K562 (cell line): ENCODE measurements around the gene ADAM19. TPM values are rescaled to one million over a fixed set of nuclear protein-coding genes. Genes with fewer than 3 reads are reported as not detected.

Experiments
- ATAC-seq: fragments of 200-7000 bp; cut with Tn5 transposase; 3 replicates; pipeline ENCODE4 v1.9.1; 2020; ENCODE audit warnings: moderate library complexity
- BruUV-seq: library from RNA; stranded (reverse); fragments of 400-500 nt; replicated peaks from 2 replicates; lab custom pipeline; 2021; lab: Mats Ljungman, UMichigan
- CTCF ChIA-PET: fragments of 300-600 bp; formaldehyde crosslinking; extraction: SDS; loops from one replicate; lab custom pipeline; 2021; ENCODE audit warnings: low intra/inter-chr PET ratio; lab: Yijun Ruan, JAX
- POLR2A ChIA-PET: fragments of 300-600, 350-650 bp; sonication (Branson Sonifier 250); formaldehyde crosslinking; extraction: SDS; loops from one replicate; lab custom pipeline; 2021; ENCODE audit warnings: antibody characterized with exemption, inconsistent platforms; lab: Yijun Ruan, JAX
- DNase-seq, 4 experiments: peaks; one replicate each; pipeline versions ENCODE4 v3.0.0 to v3.0.0-alpha.2; 2011 to 2018; ENCODE audit warnings: low spot score in 3 of 4, mixed read lengths in 3 of 4; ENCODE audit errors: extremely low read depth in 1 of 4
- FAIRE-seq: peaks from 2 replicates; lab custom pipeline; 2011; peaks lifted over from hg19 to GRCh38; lab: Jason Lieb, UNC
- H2AFZ ChIP-seq: 2 replicates; pipeline ENCODE4 v1.6.0; 2011; ENCODE audit warnings: low read depth, low read length, control low read depth, inconsistent platforms
- H3K27ac ChIP-seq: fragments of 200-600 bp; 3 replicates; pipeline ENCODE4 v1.8.0; 2011; ENCODE audit warnings: low read depth, mild to moderate bottlenecking, control low read depth, inconsistent platforms, low read length, moderate library complexity, mixed read lengths; ENCODE audit errors: extremely low read depth
- H3K27me3 ChIP-seq, 2 experiments: fragments of 300-600 bp in 1 of 2; 2 replicates in 1 of 2; 3 replicates in 1 of 2; pipeline versions ENCODE4 v1.6.0 to v1.8.0; 2011; ENCODE audit warnings: inconsistent platforms in 2 of 2, low read length in 2 of 2, mild to moderate bottlenecking in 1 of 2, mixed read lengths in 1 of 2, moderate library complexity in 1 of 2; ENCODE audit not compliant: control insufficient read depth in 2 of 2, insufficient read depth in 2 of 2
- H3K36me3 ChIP-seq: fragments of 300-600 bp; 3 replicates; pipeline ENCODE4 v1.8.0; 2011; ENCODE audit warnings: mild to moderate bottlenecking, low read length, inconsistent platforms; ENCODE audit not compliant: control insufficient read depth, insufficient read depth
- H3K4me1 ChIP-seq, 2 experiments: fragments of 200-600 bp in 1 of 2; replicated peaks in 1 of 2; 2 replicates in 1 of 2; 3 replicates in 1 of 2; pipeline versions ENCODE4 v1.5.1 to v1.8.0; 2011; ENCODE audit warnings: inconsistent platforms in 2 of 2, low read length in 2 of 2, mild to moderate bottlenecking in 1 of 2, mixed read lengths in 1 of 2, moderate library complexity in 1 of 2; ENCODE audit not compliant: control insufficient read depth in 2 of 2, insufficient read depth in 2 of 2
- H3K4me2 ChIP-seq: 2 replicates; pipeline ENCODE4 v1.6.1; 2011; ENCODE audit warnings: low read length, control low read depth, inconsistent platforms, mixed read lengths; ENCODE audit not compliant: insufficient read depth
- H3K4me3 ChIP-seq: fragments of 200-600 bp; sonication (generic), shearing (Covaris generic); 2 replicates; pipeline ENCODE4 v1.5.1; 2016; ENCODE audit warnings: control low read depth, inconsistent platforms
- H3K79me2 ChIP-seq: fragments of 200-600 bp; 3 replicates; pipeline ENCODE4 v1.8.0; 2011; ENCODE audit warnings: low read length, inconsistent platforms; ENCODE audit not compliant: control insufficient read depth, insufficient read depth
- H3K9ac ChIP-seq, 2 experiments: 2 replicates each; pipeline versions ENCODE4 v1.6.0 to v1.6.1; 2011; ENCODE audit warnings: low read depth in 2 of 2, low read length in 2 of 2, control low read depth in 1 of 2, inconsistent platforms in 1 of 2, mild to moderate bottlenecking in 1 of 2, mixed read lengths in 1 of 2; ENCODE audit not compliant: insufficient read depth in 1 of 2
- H3K9me1 ChIP-seq: one replicate; pipeline ENCODE4 v1.6.0; 2011; ENCODE audit warnings: inconsistent platforms, mild to moderate bottlenecking, low read length, moderate library complexity; ENCODE audit not compliant: control insufficient read depth, insufficient read depth
- H3K9me3 ChIP-seq: replicated peaks from 2 replicates; pipeline ENCODE4 v1.5.1; 2011; ENCODE audit warnings: low read depth, low read length, inconsistent platforms; ENCODE audit not compliant: control insufficient read depth, insufficient read depth
- H4K20me1 ChIP-seq: replicated peaks from 2 replicates; pipeline ENCODE4 v1.6.1; 2011; ENCODE audit warnings: low read length, inconsistent platforms, mixed read lengths; ENCODE audit not compliant: control insufficient read depth, insufficient read depth
- CBFA2T3 ChIP-seq: fragments of 450-650 bp; IDR thresholded peaks from 2 replicates; pipeline ENCODE4 v1.6.1; 2017
- ETV5 ChIP-seq: sonication (generic); formaldehyde crosslinking; IDR thresholded peaks from 2 replicates; pipeline ENCODE4 v1.4.0; 2020; ENCODE audit warnings: low read depth, mild to moderate bottlenecking, missing genetic modification reagents
- HNRNPUL1 ChIP-seq: fragments of 200-400 bp; formaldehyde crosslinking; IDR thresholded peaks from 2 replicates; pipeline ENCODE4 v1.6.1; 2017; ENCODE audit warnings: low read length
- POLR3A ChIP-seq: IDR thresholded peaks from 2 replicates; pipeline ENCODE4 v1.6.1; 2011; ENCODE audit warnings: borderline replicate concordance, mild to moderate bottlenecking, moderate library complexity; ENCODE audit not compliant: insufficient read length, insufficient read depth; ENCODE audit errors: extremely low read depth
- PPARD ChIP-seq: fragments of 250-450 bp; sonication (Bioruptor Pico); IDR thresholded peaks from 2 replicates; pipeline ENCODE4 v1.8.0; 2022; ENCODE audit warnings: inconsistent platforms, mild to moderate bottlenecking, moderate library complexity
- PRPF4 ChIP-seq: fragments of 200-400 bp; formaldehyde crosslinking; IDR thresholded peaks from one replicate; pipeline ENCODE4 v1.6.1; 2017; ENCODE audit warnings: low read length, low read depth, mild to moderate bottlenecking; ENCODE audit not compliant: insufficient read depth, poor library complexity, severe bottlenecking
- TSC22D4 ChIP-seq: fragments of 450-650 bp; IDR thresholded peaks from 2 replicates; pipeline ENCODE4 v1.6.1; 2016; ENCODE audit warnings: missing genetic modification characterization, missing biosample characterization, control low read depth
- WGBS: fragments of 100-300 bp; shearing (Covaris generic); methylation state at CpG from one replicate; pipeline ENCODE4 v1.1.6; 2016; ENCODE audit warnings: low coverage, mixed read lengths; ENCODE audit not compliant: insufficient coverage; ENCODE audit errors: missing lambda C conversion rate; 5-methylcytosine and 5-hydroxymethylcytosine counted together
- in situ Hi-C: fragments of 300-500 bp; cut with MboI; formaldehyde crosslinking; loops from 4 replicates; pipeline ENCODE4 v1.15.0; 2018; ENCODE audit warnings: inconsistent platforms, mixed read lengths
- intact Hi-C: fragments of 100-400 bp; cut with micrococcal nuclease; formaldehyde crosslinking; loops from 2 replicates; pipeline ENCODE4 v1.14.2; 2022
- polyA plus RNA-seq, 8 experiments: library from polyadenylated mRNA; depleted of rRNA in 4 of 8; stranded (reverse) in 5 of 8; unstranded in 3 of 8; fragments of >200 nt; fragmentation: Nextera tagmentation in 2 of 8; fragmentation: Illumina TruSeq in 1 of 8; extraction: Ambion mirVana in 2 of 8; extraction: Trizol in 1 of 8; gene quantifications; 2 replicates each; pipeline versions ENCODE4 v1.2.1 to v1.2.3, GENCODE V29; 2011 to 2014; ENCODE audit warnings: inconsistent platforms in 1 of 8, missing spikeins in 1 of 8
- total RNA-seq, 7 experiments: library from RNA; depleted of rRNA in 6 of 7; stranded (reverse); fragments of >200 nt in 6 of 7; fragmentation: Illumina TruSeq in 2 of 7; extraction: Trizol in 2 of 7; gene quantifications; 2 replicates each; pipeline versions ENCODE4 v1.2.1 to v1.2.3, GENCODE V29; 2011 to 2021; ENCODE audit warnings: low replicate concordance in 1 of 7
- TF ChIP-seq, protein P1 (sequence below): fragments of 450-650 bp; IDR thresholded peaks from 2 replicates; pipeline ENCODE4 v1.6.1; 2016; ENCODE audit warnings: borderline replicate concordance
- TF ChIP-seq, protein P2 (sequence below): conservative IDR thresholded peaks from 2 replicates; pipeline ENCODE4 v1.6.1; 2011; ENCODE audit warnings: low read depth, mild to moderate bottlenecking, low read length; ENCODE audit not compliant: control insufficient read depth
- TF ChIP-seq, protein P3 (sequence below): fragments of 250-450 bp; sonication (Bioruptor Pico); IDR thresholded peaks from 2 replicates; pipeline ENCODE4 v1.8.0; 2021; ENCODE audit warnings: mild to moderate bottlenecking, moderate library complexity

The ADAM19 gene
- total and polyA plus RNA-seq, 9 of the 15 experiments (the other 6 are each of a cell fraction or from before 2014, with no cell fraction given): 0.11 to 1.1 (median 0.43) TPM

DNA sequence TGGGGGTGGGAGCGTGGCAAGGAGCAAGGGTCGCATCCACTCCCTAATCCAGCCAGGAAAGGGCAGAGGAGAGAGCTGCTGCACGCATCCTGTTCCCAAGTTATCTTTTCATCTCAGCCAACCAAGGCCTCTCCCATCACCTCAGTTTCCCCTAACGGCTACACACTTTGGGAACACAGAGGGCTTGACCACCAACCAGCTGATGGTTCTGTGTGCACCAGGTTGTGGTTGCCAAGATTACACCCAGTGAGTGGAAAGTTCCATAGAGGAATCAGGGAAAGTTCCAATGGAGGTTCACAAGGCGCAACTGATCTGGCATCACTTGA, 53.9 kb downstream of the ADAM19 start:
- Histone ChIP-seq H3K4me3 (no peak overlapping the region), H3K9ac (no peak overlapping the region), H3K27ac (no peak overlapping the region), H3K9me3 (no peaks in the 10 kb centered on the region), H2AFZ (no peak overlapping the region), H3K79me2 (no peaks in the 10 kb centered on the region), H3K36me3 (no peaks in the 10 kb centered on the region), H3K4me2 (no peak overlapping the region), H3K4me1 (no peaks in the 10 kb centered on the region), H3K27me3 (peaks cover 0 to 7% of the 10 kb centered on the region in 2 experiments; a peak in 2 of 5 replicates), H4K20me1 (no peaks in the 10 kb centered on the region), H3K9me1 (no peaks in the 10 kb centered on the region)
- no TSS peak for BruUV-seq
- 24% methylated on average over 5 of the region's 5 CpGs for whole genome bisulfite sequencing
- DNase-seq: no peak
- in situ Hi-C loops (no loop called here), intact Hi-C loops (no loop called here)
- POLR2A ChIA-PET: interaction anchor here (2.1 kb wide), 1 partner anchor 10 kb away, joined by 7 read pairs; no protein-coding TSS in a partner anchor
- TF ChIP-seq, protein P1, sequence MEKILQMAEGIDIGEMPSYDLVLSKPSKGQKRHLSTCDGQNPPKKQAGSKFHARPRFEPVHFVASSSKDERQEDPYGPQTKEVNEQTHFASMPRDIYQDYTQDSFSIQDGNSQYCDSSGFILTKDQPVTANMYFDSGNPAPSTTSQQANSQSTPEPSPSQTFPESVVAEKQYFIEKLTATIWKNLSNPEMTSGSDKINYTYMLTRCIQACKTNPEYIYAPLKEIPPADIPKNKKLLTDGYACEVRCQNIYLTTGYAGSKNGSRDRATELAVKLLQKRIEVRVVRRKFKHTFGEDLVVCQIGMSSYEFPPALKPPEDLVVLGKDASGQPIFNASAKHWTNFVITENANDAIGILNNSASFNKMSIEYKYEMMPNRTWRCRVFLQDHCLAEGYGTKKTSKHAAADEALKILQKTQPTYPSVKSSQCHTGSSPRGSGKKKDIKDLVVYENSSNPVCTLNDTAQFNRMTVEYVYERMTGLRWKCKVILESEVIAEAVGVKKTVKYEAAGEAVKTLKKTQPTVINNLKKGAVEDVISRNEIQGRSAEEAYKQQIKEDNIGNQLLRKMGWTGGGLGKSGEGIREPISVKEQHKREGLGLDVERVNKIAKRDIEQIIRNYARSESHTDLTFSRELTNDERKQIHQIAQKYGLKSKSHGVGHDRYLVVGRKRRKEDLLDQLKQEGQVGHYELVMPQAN: no peak
- TF ChIP-seq, protein P2, sequence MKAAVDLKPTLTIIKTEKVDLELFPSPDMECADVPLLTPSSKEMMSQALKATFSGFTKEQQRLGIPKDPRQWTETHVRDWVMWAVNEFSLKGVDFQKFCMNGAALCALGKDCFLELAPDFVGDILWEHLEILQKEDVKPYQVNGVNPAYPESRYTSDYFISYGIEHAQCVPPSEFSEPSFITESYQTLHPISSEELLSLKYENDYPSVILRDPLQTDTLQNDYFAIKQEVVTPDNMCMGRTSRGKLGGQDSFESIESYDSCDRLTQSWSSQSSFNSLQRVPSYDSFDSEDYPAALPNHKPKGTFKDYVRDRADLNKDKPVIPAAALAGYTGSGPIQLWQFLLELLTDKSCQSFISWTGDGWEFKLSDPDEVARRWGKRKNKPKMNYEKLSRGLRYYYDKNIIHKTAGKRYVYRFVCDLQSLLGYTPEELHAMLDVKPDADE: no peak
- TF ChIP-seq CBFA2T3 (no peak), POLR3A (no peak), TSC22D4 (tag) (no peak), PRPF4 (no peak), PPARD (no peak), ETV5 (CRISPR knock-in tag) (no peak), HNRNPUL1 (no peak)
- TF ChIP-seq, protein P3, sequence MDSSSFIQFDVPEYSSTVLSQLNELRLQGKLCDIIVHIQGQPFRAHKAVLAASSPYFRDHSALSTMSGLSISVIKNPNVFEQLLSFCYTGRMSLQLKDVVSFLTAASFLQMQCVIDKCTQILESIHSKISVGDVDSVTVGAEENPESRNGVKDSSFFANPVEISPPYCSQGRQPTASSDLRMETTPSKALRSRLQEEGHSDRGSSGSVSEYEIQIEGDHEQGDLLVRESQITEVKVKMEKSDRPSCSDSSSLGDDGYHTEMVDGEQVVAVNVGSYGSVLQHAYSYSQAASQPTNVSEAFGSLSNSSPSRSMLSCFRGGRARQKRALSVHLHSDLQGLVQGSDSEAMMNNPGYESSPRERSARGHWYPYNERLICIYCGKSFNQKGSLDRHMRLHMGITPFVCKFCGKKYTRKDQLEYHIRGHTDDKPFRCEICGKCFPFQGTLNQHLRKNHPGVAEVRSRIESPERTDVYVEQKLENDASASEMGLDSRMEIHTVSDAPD (CRISPR knock-in tag): no peak
- CTCF ChIA-PET: no interaction called here
- ATAC-seq: no peak
- FAIRE-seq: no peak
